IgD-negative memory B cell (primary cell): ENCODE measurements around the gene LMTK2. TPM values are rescaled to one million over a fixed set of nuclear protein-coding genes. Genes with fewer than 3 reads are reported as not detected.
A peak's percentile ranks its signal among the peaks of the same experiment; 100 is the strongest.

Source experiments
- H3K27ac Mint-ChIP-seq, 3 donors: one replicate each; pipeline ENCODE4 v1.8.0; 2020 to 2022; ENCODE audit warnings: mild to moderate bottlenecking in 3 of 3, mixed read lengths in 3 of 3, moderate library complexity in 1 of 3
- H3K27me3 Mint-ChIP-seq: one replicate; pipeline ENCODE4 v1.8.0; 2021; ENCODE audit warnings: mixed read lengths
- H3K36me3 Mint-ChIP-seq: one replicate; pipeline ENCODE4 v1.8.0; 2020; ENCODE audit warnings: mild to moderate bottlenecking, mixed read lengths
- H3K4me1 Mint-ChIP-seq, 3 donors: one replicate each; pipeline ENCODE4 v1.8.0; 2020 to 2022; ENCODE audit warnings: mixed read lengths in 3 of 3, mild to moderate bottlenecking in 1 of 3
- H3K4me3 Mint-ChIP-seq, 4 donors: one replicate each; pipeline ENCODE4 v1.8.0; 2020 to 2022; ENCODE audit warnings: mild to moderate bottlenecking in 4 of 4, mixed read lengths in 4 of 4, moderate library complexity in 3 of 4
- H3K9me3 Mint-ChIP-seq, 3 donors: one replicate each; pipeline ENCODE4 v1.8.0; 2020 to 2021; ENCODE audit warnings: mixed read lengths in 3 of 3, mild to moderate bottlenecking in 1 of 3
- polyA plus RNA-seq: library from polyadenylated mRNA; unstranded; fragments of 300-500 nt; fragmentation: Illumina TruSeq; gene quantifications from one replicate; pipeline ENCODE4 v1.2.3, GENCODE V29; 2021

Gene LMTK2
- polyA plus RNA-seq, 1 donor from 2014 or later, result 1.6 TPM

- H3K27me3 Mint-ChIP-seq, result peaks cover 8% of the 10 kb centered on the region
- H3K4me1 Mint-ChIP-seq, result peaks cover 27 to 38% (median 38%) of the 10 kb centered on the region in 3 donors
- H3K4me3 Mint-ChIP-seq, result no peak overlapping the region
- H3K9me3 Mint-ChIP-seq, result peaks cover 0 to 2% (median 0%) of the 10 kb centered on the region in 3 donors
- H3K27ac Mint-ChIP-seq, result peak overlapping the region in 1 of 3 donors; percentile 40
- H3K36me3 Mint-ChIP-seq, result peaks cover 10% of the 10 kb centered on the region
Observed at GRCh38 chr7:98204670-98205069, 98.0 kb downstream of the LMTK2 start.

- Mint-ChIP-seq H3K27ac (peak overlapping the region in 2 of 3 donors; percentile 17 to 40), H3K9me3 (peaks cover 0 to 2% (median 0%) of the 10 kb centered on the region in 3 donors), H3K4me1 (peaks cover 22 to 36% (median 34%) of the 10 kb centered on the region in 3 donors), H3K36me3 (peaks cover 10% of the 10 kb centered on the region), H3K27me3 (peaks cover 9% of the 10 kb centered on the region), H3K4me3 (no peak overlapping the region)
Observed at GRCh38 chr7:98205162-98205845, 98.6 kb downstream of the LMTK2 start.

- Mint-ChIP-seq H3K4me1 (peaks cover 13 to 26% (median 22%) of the 10 kb centered on the region in 3 donors), H3K4me3 (no peak overlapping the region), H3K27me3 (peaks cover 10% of the 10 kb centered on the region), H3K27ac (no peak overlapping the region), H3K9me3 (peaks cover 0 to 2% (median 0%) of the 10 kb centered on the region in 3 donors), H3K36me3 (peaks cover 10% of the 10 kb centered on the region)
Observed at GRCh38 chr7:98206451-98207330, 100.0 kb downstream of the LMTK2 start.

GRCh38 chr7:98209166-98209920 lies 102.7 kb downstream of the LMTK2 start:
- peaks cover 2 to 8% (median 5%) of the 10 kb centered on the region in 3 donors for H3K4me1 Mint-ChIP-seq
- H3K36me3 Mint-ChIP-seq, result peaks cover 10% of the 10 kb centered on the region
- peaks cover 16% of the 10 kb centered on the region for H3K27me3 Mint-ChIP-seq
- H3K27ac Mint-ChIP-seq, result no peak overlapping the region
- peaks cover 0 to 2% (median 0%) of the 10 kb centered on the region in 3 donors for H3K9me3 Mint-ChIP-seq
- peak overlapping the region; percentile 16 to 87 (median 70) for H3K4me3 Mint-ChIP-seq

- Mint-ChIP-seq H3K27ac (no peak overlapping the region), H3K4me3 (peak overlapping the region in 2 of 4 donors; percentile 66 to 75)
Observed at GRCh38 chr7:98210513-98211220, 104.0 kb downstream of the LMTK2 start.

GRCh38 chr7:98211221-98211675 lies 104.6 kb downstream of the LMTK2 start, which contains the start of gene BHLHA15:
BHLHA15 (plus strand) TSS chr7:98211439; CDS start chr7:98212310, 871 bp downstream.
- H3K9me3 Mint-ChIP-seq, result no peaks in the 10 kb centered on the region
- peaks cover 16% of the 10 kb centered on the region for H3K27me3 Mint-ChIP-seq
- H3K4me3 Mint-ChIP-seq, result peak within 1 kb of the TSS; percentile 44 to 86 (median 70)
- peaks cover 6% of the 10 kb centered on the region for H3K36me3 Mint-ChIP-seq
- peaks cover 0 to 5% (median 4%) of the 10 kb centered on the region in 3 donors for H3K4me1 Mint-ChIP-seq
- peak within 1 kb of the TSS in 1 of 3 donors; percentile 27 for H3K27ac Mint-ChIP-seq

More at GRCh38 chr7:98210513-98211220, 104.0 kb downstream of the LMTK2 start:
- Mint-ChIP-seq H3K36me3 (peaks cover 10% of the 10 kb centered on the region), H3K4me1 (peaks cover 2 to 8% (median 5%) of the 10 kb centered on the region in 3 donors), H3K27me3 (peaks cover 16% of the 10 kb centered on the region), H3K9me3 (peaks cover 0 to 2% (median 0%) of the 10 kb centered on the region in 3 donors)

- peak overlapping the region in 1 of 3 donors; percentile 27 for H3K27ac Mint-ChIP-seq
Observed at GRCh38 chr7:98211676-98212531, 105.2 kb downstream of the LMTK2 start.

GRCh38 chr7:98212532-98213041 lies 105.9 kb downstream of the LMTK2 start:
- Mint-ChIP-seq H3K9me3 (no peaks in the 10 kb centered on the region), H3K27me3 (peaks cover 16% of the 10 kb centered on the region), H3K27ac (no peak overlapping the region), H3K36me3 (peaks cover 1% of the 10 kb centered on the region), H3K4me3 (peak overlapping the region in 1 of 4 donors; percentile 84), H3K4me1 (peaks cover 0 to 5% (median 4%) of the 10 kb centered on the region in 3 donors)

More at GRCh38 chr7:98211676-98212531, 105.2 kb downstream of the LMTK2 start:
- Mint-ChIP-seq H3K4me3 (peak overlapping the region; percentile 17 to 86 (median 58)), H3K9me3 (no peaks in the 10 kb centered on the region), H3K36me3 (peaks cover 6% of the 10 kb centered on the region), H3K27me3 (peaks cover 16% of the 10 kb centered on the region), H3K4me1 (peaks cover 0 to 5% (median 4%) of the 10 kb centered on the region in 3 donors)

GRCh38 chr7:98213296-98213887 lies 106.7 kb downstream of the LMTK2 start:
- peaks cover 20% of the 10 kb centered on the region for H3K27me3 Mint-ChIP-seq
- H3K27ac Mint-ChIP-seq, result no peak overlapping the region
- H3K36me3 Mint-ChIP-seq, result peaks cover 2% of the 10 kb centered on the region
- H3K9me3 Mint-ChIP-seq, result no peaks in the 10 kb centered on the region
- H3K4me3 Mint-ChIP-seq, result peak overlapping the region in 1 of 4 donors; percentile 84
- peaks cover 4 to 9% (median 9%) of the 10 kb centered on the region in 3 donors for H3K4me1 Mint-ChIP-seq

GRCh38 chr7:98213888-98214810 lies 107.5 kb downstream of the LMTK2 start:
- no peak overlapping the region for H3K27ac Mint-ChIP-seq
- peaks cover 10 to 16% (median 16%) of the 10 kb centered on the region in 3 donors for H3K4me1 Mint-ChIP-seq
- H3K36me3 Mint-ChIP-seq, result peaks cover 2% of the 10 kb centered on the region
- peaks cover 23% of the 10 kb centered on the region for H3K27me3 Mint-ChIP-seq
- peak overlapping the region in 1 of 4 donors; percentile 72 for H3K4me3 Mint-ChIP-seq
- no peaks in the 10 kb centered on the region for H3K9me3 Mint-ChIP-seq

GRCh38 chr7:98214811-98215321 lies 108.2 kb downstream of the LMTK2 start:
- peaks cover 25% of the 10 kb centered on the region for H3K27me3 Mint-ChIP-seq
- H3K4me1 Mint-ChIP-seq, result peaks cover 17 to 23% (median 19%) of the 10 kb centered on the region in 3 donors
- H3K9me3 Mint-ChIP-seq, result no peaks in the 10 kb centered on the region
- H3K4me3 Mint-ChIP-seq, result no peak overlapping the region
- peaks cover 2% of the 10 kb centered on the region for H3K36me3 Mint-ChIP-seq
- H3K27ac Mint-ChIP-seq, result no peak overlapping the region
